HG03565 (cell line): ENCODE data around the gene FANCL.
"Not testable (repeated sequence)": the region's sequence is repeated elsewhere in the genome, so short reads cannot be mapped to it uniquely, and the experiment has no call there.

Experiments used
- ATAC-seq: cut with Tn5 transposase; IDR thresholded peaks from one replicate; pipeline ENCODE4 v1.9.1; 2021; ENCODE audit warnings: mild to moderate bottlenecking, moderate library complexity; ENCODE audit not compliant: unreplicated experiment

Gene FANCL

GRCh38 chr2:58240670-58241545 is at the start of gene FANCL:
Gene FANCL (minus strand): TSS chr2:58241325. CDS start chr2:58241313, 12 bp downstream.
- peak; percentile 66 for ATAC-seq

- ATAC-seq = no peak
Measured at GRCh38 chr2:58289029-58289428, 47.9 kb upstream of the FANCL start.

- ATAC-seq = no peak
Measured at GRCh38 chr2:58283931-58284330, 42.8 kb upstream of the FANCL start.

GRCh38 chr2:58275144-58275543 is 34.0 kb upstream of the FANCL start:
- ATAC-seq = not testable (repeated sequence)

GRCh38 chr2:58271826-58272225 is 30.7 kb upstream of the FANCL start:
- no peak for ATAC-seq

GRCh38 chr2:58268685-58269084 is 27.6 kb upstream of the FANCL start:
- no peak for ATAC-seq

GRCh38 chr2:58266211-58266610 is 25.1 kb upstream of the FANCL start:
- ATAC-seq = no peak

GRCh38 chr2:58261209-58261608 is 20.1 kb upstream of the FANCL start:
- no peak for ATAC-seq

- peak; percentile 65 for ATAC-seq
Measured at GRCh38 chr2:58258456-58258855, 17.3 kb upstream of the FANCL start.

- not testable (repeated sequence) for ATAC-seq
Measured at GRCh38 chr2:58251331-58252201, 10.4 kb upstream of the FANCL start.

GRCh38 chr2:58241546-58241864 is 380 bp upstream of the FANCL start:
- no peak for ATAC-seq

GRCh38 chr2:58239243-58239925 is 1.7 kb downstream of the FANCL start:
- no peak for ATAC-seq

GRCh38 chr2:58237741-58238140 is 3.4 kb downstream of the FANCL start:
- no peak for ATAC-seq

- no peak for ATAC-seq
Measured at GRCh38 chr2:58235984-58236383, 5.1 kb downstream of the FANCL start.

GRCh38 chr2:58235170-58235569 is 6.0 kb downstream of the FANCL start:
- ATAC-seq = no peak

- ATAC-seq = no peak
Measured at GRCh38 chr2:58228299-58228698, 12.8 kb downstream of the FANCL start.

- ATAC-seq = no peak
Measured at GRCh38 chr2:58227171-58227917, 13.8 kb downstream of the FANCL start.

GRCh38 chr2:58221909-58222308 is 19.2 kb downstream of the FANCL start:
- ATAC-seq = no peak

GRCh38 chr2:58215429-58215828 is 25.7 kb downstream of the FANCL start:
- ATAC-seq = no peak

- not testable (repeated sequence) for ATAC-seq
Measured at GRCh38 chr2:58210951-58211568, 30.1 kb downstream of the FANCL start.
